Thoracic aorta (tissue), 2 donors: Measurements from ENCODE around the gene AFDN. TPM values are rescaled to one million over a fixed set of nuclear protein-coding genes. Genes with fewer than 3 reads are reported as not detected.
A peak's percentile ranks its signal among the peaks of the same experiment; 100 is the strongest.

ENCODE experiments used
- ATAC-seq: fragments of 150-250 bp; one replicate; pipeline ENCODE4 v1.8.0; 2017; ENCODE audit warnings: low read depth; ENCODE audit not compliant: insufficient number of reproducible peaks, low FRiP score
- DNase-seq: peaks from one replicate; pipeline ENCODE4 v3.0.0-alpha.2; 2020; ENCODE audit warnings: low spot score
- H3K27ac ChIP-seq, 2 donors: fragments of 200-600 bp; sonication (generic); 1 replicate in 1 of 2; 2 replicates in 1 of 2; pipeline ENCODE4 v1.5.1; 2016; ENCODE audit warnings: mild to moderate bottlenecking in 2 of 2, moderate library complexity in 2 of 2
- H3K27me3 ChIP-seq: fragments of 200-600 bp; sonication (generic); replicated peaks from 2 replicates; pipeline ENCODE4 v1.6.0; 2016; ENCODE audit warnings: mild to moderate bottlenecking; ENCODE audit not compliant: insufficient read depth
- H3K36me3 ChIP-seq: fragments of 200-600 bp; sonication (generic); one replicate; pipeline ENCODE4 v1.5.1; 2016
- H3K4me1 ChIP-seq, 2 donors: fragments of 200-600 bp; sonication (generic); 1 replicate in 1 of 2; 2 replicates in 1 of 2; pipeline versions ENCODE4 v1.5.1 to v1.6.0; 2016; ENCODE audit warnings: low read depth in 2 of 2, mild to moderate bottlenecking in 1 of 2; ENCODE audit not compliant: control insufficient read depth in 1 of 2
- H3K4me3 ChIP-seq: fragments of 200-600 bp; sonication (generic); 2 replicates; pipeline ENCODE4 v1.5.1; 2016; ENCODE audit warnings: mild to moderate bottlenecking
- H3K9me3 ChIP-seq: fragments of 200-600 bp; sonication (generic); 2 replicates; pipeline ENCODE4 v1.5.1; 2016
- CTCF ChIP-seq: fragments of 200-600 bp; sonication (generic); IDR thresholded peaks from one replicate; pipeline ENCODE4 v1.5.1; 2019; ENCODE audit warnings: antibody characterized with exemption
- total RNA-seq, 2 donors: library from RNA; depleted of rRNA; stranded (reverse); fragments of >200 nt; gene quantifications; one replicate each; pipeline versions ENCODE4 v1.1.0 to v1.2.3, GENCODE V29; 2016

Gene AFDN
- total RNA-seq, 2 donors from 2014 or later = 70.5 to 79.5 TPM

GRCh38 chr6:167817729-167818128 lies 9.0 kb upstream of the AFDN start:
- H3K27me3 ChIP-seq = no peaks in the 10 kb centered on the region
- no peaks in the 10 kb centered on the region for H3K36me3 ChIP-seq
- DNase-seq (no peak), ATAC-seq (no peak)
- H3K4me3 ChIP-seq = no peak overlapping the region
- H3K27ac ChIP-seq = no peak overlapping the region
- no peaks in the 10 kb centered on the region for H3K9me3 ChIP-seq
- no peak for TF ChIP-seq CTCF
- no peaks in the 10 kb centered on the region for H3K4me1 ChIP-seq

- TF ChIP-seq CTCF = no peak
- no peaks in the 10 kb centered on the region for H3K9me3 ChIP-seq
- DNase-seq (no peak), ATAC-seq (no peak)
- no peaks in the 10 kb centered on the region for H3K27me3 ChIP-seq
- no peak overlapping the region for H3K4me3 ChIP-seq
- no peaks in the 10 kb centered on the region for H3K4me1 ChIP-seq
- H3K36me3 ChIP-seq = no peaks in the 10 kb centered on the region
- H3K27ac ChIP-seq = no peak overlapping the region
These were observed 7.1 kb upstream of the AFDN start for GRCh38 chr6:167819576-167819975.

- Histone ChIP-seq H3K4me1 (peaks cover 5 to 10% of the 10 kb centered on the region in 2 donors), H3K27ac (no peak overlapping the region), H3K27me3 (no peaks in the 10 kb centered on the region), H3K4me3 (no peak overlapping the region), H3K36me3 (no peaks in the 10 kb centered on the region), H3K9me3 (no peaks in the 10 kb centered on the region)
- no peak for TF ChIP-seq CTCF
- no peak for DNase-seq
- no peak for ATAC-seq
These were observed 6.0 kb upstream of the AFDN start for GRCh38 chr6:167820681-167821080.

- TF ChIP-seq CTCF = no peak
- Histone ChIP-seq H3K9me3 (no peaks in the 10 kb centered on the region), H3K27ac (peak overlapping the region in 1 of 2 donors; percentile 41), H3K4me1 (peaks cover 16 to 19% of the 10 kb centered on the region in 2 donors), H3K36me3 (no peaks in the 10 kb centered on the region), H3K4me3 (peak overlapping the region; percentile 88), H3K27me3 (no peaks in the 10 kb centered on the region)
- no peak for DNase-seq
- ATAC-seq = no peak
These were observed 1.9 kb upstream of the AFDN start for GRCh38 chr6:167824591-167825331.

GRCh38 chr6:167825332-167826229 lies 1.1 kb upstream of the AFDN start:
- no peak for DNase-seq
- TF ChIP-seq CTCF = no peak
- Histone ChIP-seq H3K27ac (peak overlapping the region in 1 of 2 donors; percentile 41), H3K27me3 (no peaks in the 10 kb centered on the region), H3K9me3 (no peaks in the 10 kb centered on the region), H3K4me1 (peaks cover 16 to 19% of the 10 kb centered on the region in 2 donors), H3K36me3 (no peaks in the 10 kb centered on the region), H3K4me3 (peak overlapping the region; percentile 88)
- ATAC-seq = no peak
